Testis (tissue), 3 donors: ENCODE results near the gene CFAP410. TPM values are rescaled to one million over a fixed set of nuclear protein-coding genes. Genes with fewer than 3 reads are reported as not detected.

Experiments
- DNase-seq: peaks from one replicate; pipeline ENCODE4 v3.0.0-alpha.2; 2019
- H3K27ac ChIP-seq, 2 donors: fragments of 200-600 bp; sonication (generic); one replicate each; pipeline ENCODE4 v1.5.1; 2019
- H3K27me3 ChIP-seq: fragments of 200-600 bp; sonication (generic); one replicate; pipeline ENCODE4 v1.5.1; 2019
- H3K36me3 ChIP-seq: fragments of 200-600 bp; sonication (generic); one replicate; pipeline ENCODE4 v1.5.1; 2017; ENCODE audit warnings: low read depth; ENCODE audit errors: missing control alignments
- H3K4me1 ChIP-seq: fragments of 200-600 bp; sonication (generic); one replicate; pipeline ENCODE4 v1.5.1; 2019
- H3K4me3 ChIP-seq, 2 donors: fragments of 200-600 bp; sonication (generic); one replicate each; pipeline ENCODE4 v1.5.1; 2017 to 2019
- H3K9me3 ChIP-seq: fragments of 200-600 bp; sonication (generic); one replicate; pipeline ENCODE4 v1.5.1; 2017
- CTCF ChIP-seq, 3 experiments: fragments of 450-650 bp in 2 of 3; fragments of 200-600 bp in 1 of 3; sonication (generic) in 1 of 3; IDR thresholded peaks; one replicate each; pipeline ENCODE4 v1.5.1; 2016 to 2019; ENCODE audit warnings: antibody characterized with exemption in 3 of 3, mild to moderate bottlenecking in 2 of 3, moderate library complexity in 1 of 3
- POLR2A ChIP-seq: fragments of 450-650 bp; IDR thresholded peaks from one replicate; pipeline ENCODE4 v1.6.1; 2017; ENCODE audit warnings: antibody characterized with exemption, mild to moderate bottlenecking, moderate library complexity
- WGBS, 2 donors: methylation state at CpG; one replicate each; pipeline ENCODE4 v1.1.5; 2018; 5-methylcytosine and 5-hydroxymethylcytosine counted together
- intact Hi-C: fragments of 100-400 bp; cut with DNase I; formaldehyde crosslinking; loops from one replicate; pipeline ENCODE4 v1.15.1; 2023; ENCODE audit warnings: low total_unique reads
- polyA plus RNA-seq: library from polyadenylated mRNA; stranded (reverse); fragments of 350-450 nt; fragmentation: Illumina TruSeq; extraction: RNeasy Lipid Tissue Mini Kit (QIAGEN cat#74804); gene quantifications from one replicate; pipeline ENCODE4 v1.2.3, GENCODE V29; 2014; ENCODE audit warnings: low read depth, low replicate concordance; ENCODE audit not compliant: insufficient read depth
- total RNA-seq, 2 donors: library from RNA; depleted of rRNA; stranded (reverse); fragments of >200 nt; gene quantifications; one replicate each; pipeline ENCODE4 v1.2.3, GENCODE V29; 2016

CFAP410 gene
- total and polyA plus RNA-seq, 3 donors from 2014 or later = 40.8 to 81.6 (median 71.7) TPM

GRCh38 chr21:44354775-44355771, 15.9 kb upstream of the CFAP410 start:
- Histone ChIP-seq H3K36me3 (no peaks in the 10 kb centered on the region), H3K27me3 (no peaks in the 10 kb centered on the region), H3K9me3 (no peaks in the 10 kb centered on the region), H3K4me3 (no peak overlapping the region), H3K27ac (no peak overlapping the region), H3K4me1 (no peaks in the 10 kb centered on the region)
- no peak for TF ChIP-seq POLR2A
- TF ChIP-seq CTCF (IDR thresholded peaks at IDR 0.05) = no peak
- WGBS, 2 donors = 86% methylated on average over 19 to 24 of the region's 24 CpGs
- intact Hi-C loops = no loop called here
- no peak for DNase-seq

GRCh38 chr21:44354001-44354405, 14.8 kb upstream of the CFAP410 start:
- no peaks in the 10 kb centered on the region for H3K4me1 ChIP-seq
- intact Hi-C loops = no loop called here
- no peaks in the 10 kb centered on the region for H3K27me3 ChIP-seq
- 72 to 84% methylated on average over 8 of the region's 8 CpGs for WGBS, 2 donors
- no peak for DNase-seq
- no peaks in the 10 kb centered on the region for H3K9me3 ChIP-seq
- H3K27ac ChIP-seq = no peak overlapping the region
- H3K36me3 ChIP-seq = no peaks in the 10 kb centered on the region
- no peak for TF ChIP-seq CTCF (IDR thresholded peaks at IDR 0.05)
- no peak for TF ChIP-seq POLR2A
- no peak overlapping the region for H3K4me3 ChIP-seq

- Histone ChIP-seq H3K4me3 (no peak within 1 kb of the TSS), H3K9me3 (no peaks in the 10 kb centered on the region), H3K36me3 (no peaks in the 10 kb centered on the region), H3K27ac (no peak within 1 kb of the TSS), H3K4me1 (no peaks in the 10 kb centered on the region), H3K27me3 (no peaks in the 10 kb centered on the region)
- TF ChIP-seq POLR2A = no peak
- no peak for TF ChIP-seq CTCF (IDR thresholded peaks at IDR 0.05)
- WGBS, 2 donors = 49 to 62% methylated on average over 15 to 21 of the region's 21 CpGs
- no peak for DNase-seq
- intact Hi-C loops = no loop called here
Measured at GRCh38 chr21:44353191-44353970, 14.2 kb upstream of the CFAP410 start, which contains the start of gene TRPM2. TSS of gene TRPM2 (plus strand) at chr21:44353621. CDS start at chr21:44353701, 80 bp downstream.

GRCh38 chr21:44352253-44352860, 13.2 kb upstream of the CFAP410 start:
- intact Hi-C loops = no loop called here
- Histone ChIP-seq H3K36me3 (no peaks in the 10 kb centered on the region), H3K4me3 (no peak overlapping the region), H3K27ac (no peak overlapping the region), H3K4me1 (no peaks in the 10 kb centered on the region), H3K27me3 (no peaks in the 10 kb centered on the region), H3K9me3 (no peaks in the 10 kb centered on the region)
- DNase-seq = no peak
- WGBS, 2 donors = 86 to 88% methylated on average over 16 to 17 of the region's 17 CpGs
- TF ChIP-seq POLR2A (no peak), CTCF (IDR thresholded peaks at IDR 0.05) (no peak)
